Amygdala (tissue), 56 donors: ENCODE measurements around the gene MPPED1.

Source experiments
- DNase-seq, 56 donors: peaks; one replicate each; lab custom pipeline; 2025; lab: John Stamatoyannopoulos, UW

MPPED1 gene

GRCh38 chr22:43533156-43533530 is 121.3 kb downstream of the MPPED1 start:
- DNase-seq: no peak

DNA sequence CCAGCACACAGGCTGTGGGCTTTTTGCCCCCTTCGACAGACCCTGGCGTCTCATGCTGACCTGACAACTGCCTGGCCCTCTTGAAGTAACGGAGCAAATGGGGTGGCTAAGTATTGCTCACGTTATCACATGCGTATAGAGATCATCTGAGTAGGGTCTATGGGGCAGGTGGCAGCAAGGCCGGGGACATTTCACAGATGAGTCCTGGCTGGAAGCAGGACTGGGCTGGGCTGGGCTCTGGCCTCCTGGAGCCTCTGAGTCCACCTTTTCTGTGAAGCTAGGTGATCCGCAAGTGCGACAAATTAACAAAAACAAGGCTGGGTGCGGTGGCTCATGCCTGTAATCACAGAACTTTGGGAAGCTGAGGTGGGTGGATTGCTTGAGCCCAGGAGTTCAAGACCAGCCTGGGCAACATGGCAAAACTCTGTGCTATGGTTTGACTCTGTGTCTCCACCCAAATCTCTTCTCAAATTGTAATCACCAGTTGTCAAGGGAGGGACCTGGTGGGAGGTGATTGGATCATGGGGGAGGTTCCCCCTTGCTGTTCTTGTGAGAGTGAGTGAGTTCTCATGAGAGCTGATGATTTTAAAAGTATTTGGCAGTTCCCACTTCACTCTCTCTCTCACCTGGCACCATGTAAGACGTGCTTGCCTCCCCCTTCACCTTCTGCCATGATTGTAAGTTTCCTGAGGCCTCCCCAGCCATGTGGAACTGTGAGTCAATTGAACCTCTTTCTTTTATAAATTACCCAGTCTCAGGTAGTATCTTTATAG is 122.0 kb downstream of the MPPED1 start:
- no peak for DNase-seq

GRCh38 chr22:43534916-43535315 is 123.1 kb downstream of the MPPED1 start:
- no peak for DNase-seq

DNA sequence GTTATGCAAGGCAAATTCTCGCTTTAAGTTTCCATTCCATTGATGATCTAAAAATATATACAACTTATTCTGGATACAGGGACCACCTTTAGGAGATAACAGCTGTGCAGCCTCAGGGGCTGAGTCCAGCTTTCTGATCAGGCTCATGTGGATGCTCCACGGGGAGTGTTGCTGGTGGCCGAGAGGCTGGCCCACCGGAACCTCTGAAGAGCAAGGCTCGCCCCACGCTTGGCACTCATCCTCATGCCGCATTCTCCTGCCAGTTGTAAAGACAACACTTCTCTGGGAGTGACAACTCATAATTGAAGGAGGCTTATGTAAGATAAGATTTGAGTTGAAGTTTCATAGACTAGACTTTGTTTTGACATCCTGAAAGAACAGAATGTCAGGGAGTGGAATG is 123.5 kb downstream of the MPPED1 start:
- DNase-seq: peak in 1 of 56 donors; percentile 25

DNA sequence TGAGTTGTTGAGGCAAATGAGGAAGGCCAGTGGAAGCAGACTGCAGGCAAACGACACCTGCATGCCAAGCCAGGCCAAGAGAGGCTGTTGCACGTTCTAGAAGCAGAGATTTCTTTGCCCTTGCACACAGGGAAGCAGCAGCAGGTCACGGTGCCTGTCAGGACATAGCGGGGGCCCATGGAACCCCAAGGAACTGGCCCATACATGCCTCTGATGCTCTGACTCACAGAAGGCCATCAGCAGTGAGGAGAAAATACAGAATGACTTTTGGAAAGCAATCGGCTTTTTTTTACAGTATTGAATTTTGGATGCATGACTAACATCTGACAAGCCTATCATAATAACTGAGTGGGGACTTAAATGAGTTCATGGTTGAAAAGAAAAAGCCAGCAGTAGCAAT is 123.9 kb downstream of the MPPED1 start:
- no peak for DNase-seq

GRCh38 chr22:43537019-43537585 is 125.3 kb downstream of the MPPED1 start:
- DNase-seq: no peak

DNA sequence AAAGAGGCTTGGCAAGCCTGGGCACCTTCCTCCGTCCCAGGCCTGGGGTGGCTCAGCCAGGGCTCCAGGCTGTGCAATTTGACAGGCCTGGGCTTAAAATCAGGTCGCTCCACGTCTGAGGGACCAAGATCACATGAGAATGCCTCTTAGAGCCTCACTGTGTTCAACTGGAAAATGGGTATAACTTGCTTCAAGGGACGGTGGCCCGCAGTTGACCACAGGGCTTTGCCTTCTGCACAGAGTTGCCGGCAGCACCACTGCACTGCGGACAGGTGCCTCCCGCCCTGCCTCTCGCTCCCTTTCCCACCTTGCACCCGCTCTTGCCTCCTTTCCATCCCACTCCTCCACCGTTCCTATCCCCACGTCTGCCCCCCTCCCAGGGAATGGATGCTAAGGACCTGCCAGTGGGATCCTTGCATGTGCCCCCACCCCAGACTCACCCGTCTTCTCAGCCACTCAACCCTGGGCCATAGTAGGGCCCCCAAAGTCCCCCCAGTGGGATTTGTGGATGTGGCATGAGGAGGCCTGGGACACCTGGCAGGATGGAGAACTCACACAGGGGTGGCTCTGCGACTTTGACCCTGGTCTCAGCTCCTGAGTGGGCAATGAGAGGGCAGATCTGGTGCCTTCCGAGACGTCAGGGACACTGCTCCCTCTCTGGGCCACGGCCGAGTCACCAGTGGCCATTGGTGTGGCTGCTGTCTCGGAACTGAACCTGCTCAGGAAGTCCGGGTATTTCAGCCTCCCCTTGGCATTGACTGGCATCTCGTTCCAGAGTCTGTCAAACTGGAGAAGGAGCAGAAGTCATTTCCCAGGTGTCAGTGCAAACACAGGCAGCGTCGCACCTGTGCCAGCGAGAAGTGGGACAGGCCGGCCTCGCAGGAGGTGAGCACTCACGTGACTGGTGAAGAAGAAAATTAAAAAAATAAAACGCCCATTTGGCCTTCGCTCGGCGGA is 128.0 kb downstream of the MPPED1 start:
- no peak for DNase-seq

- no peak for DNase-seq
Measured at GRCh38 chr22:43540529-43540923, 128.7 kb downstream of the MPPED1 start.

DNA sequence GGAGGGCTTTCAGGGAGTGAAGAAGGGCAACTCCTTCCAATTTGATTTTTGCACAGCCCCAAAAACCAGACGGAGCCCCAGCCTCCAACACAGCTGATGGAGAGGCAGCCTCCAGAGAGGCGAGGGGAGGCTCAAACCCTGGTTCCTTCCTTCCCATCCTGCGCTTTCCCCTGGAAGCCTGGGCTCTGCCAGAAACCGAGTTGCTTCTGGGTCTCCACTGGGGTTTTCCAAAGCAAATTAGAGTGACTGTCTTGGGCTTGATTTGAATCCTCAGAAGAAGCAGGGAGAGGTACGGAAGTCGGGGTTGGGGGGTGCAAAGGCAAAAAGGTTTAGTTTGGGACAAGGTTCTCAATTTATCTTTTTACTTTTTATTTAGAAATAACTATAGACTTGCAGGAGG is 129.2 kb downstream of the MPPED1 start:
- DNase-seq: no peak

DNA sequence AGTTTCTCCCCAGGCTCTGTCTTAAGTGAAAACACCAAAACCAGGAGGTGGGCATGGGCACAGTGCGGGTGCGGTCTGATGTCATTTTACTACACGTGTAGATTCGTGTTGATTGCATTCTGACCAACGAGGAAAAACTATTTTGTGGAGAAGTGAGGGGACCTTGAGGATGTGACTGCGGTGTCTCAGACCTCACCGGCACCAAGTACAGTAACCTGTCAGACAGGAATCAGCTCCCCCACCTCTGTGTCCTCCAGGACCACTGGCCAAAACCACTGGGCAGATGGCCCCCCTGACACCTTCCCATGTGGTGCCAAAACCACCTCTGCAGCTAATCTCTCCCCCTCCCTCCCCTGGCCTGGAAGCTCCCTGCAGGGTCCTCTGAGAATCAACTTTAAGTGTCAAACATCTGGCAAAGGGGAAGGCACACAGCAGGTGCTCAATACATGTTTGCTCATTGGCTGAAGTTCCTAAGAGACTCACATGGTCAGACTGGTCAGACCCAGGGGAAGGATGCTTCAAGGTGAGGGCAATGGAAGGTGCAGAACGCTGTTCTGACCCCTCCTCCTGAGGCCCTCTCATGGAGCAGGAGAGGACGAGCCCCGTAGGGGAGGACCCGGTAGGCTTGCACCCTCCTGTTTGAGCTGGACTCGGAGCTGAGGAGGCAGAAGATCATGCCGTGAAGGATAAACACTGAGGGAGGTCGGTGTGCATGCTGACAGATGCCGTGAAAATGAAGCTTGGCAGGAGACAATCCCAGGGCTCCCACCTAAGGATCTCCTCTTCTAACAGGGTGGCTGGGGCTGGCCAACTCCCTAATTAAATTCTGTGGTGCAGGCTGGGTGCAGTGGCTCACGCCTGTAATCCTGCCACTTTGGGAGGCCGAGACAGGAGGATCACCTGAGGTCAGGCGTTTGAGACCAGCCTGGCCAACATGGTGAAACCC is 129.9 kb downstream of the MPPED1 start:
- no peak for DNase-seq

GRCh38 chr22:43542681-43543521 is 131.1 kb downstream of the MPPED1 start:
- DNase-seq: no peak

- DNase-seq: no peak
Measured at GRCh38 chr22:43543522-43544288, 131.9 kb downstream of the MPPED1 start.

- no peak for DNase-seq
Measured at GRCh38 chr22:43544289-43544673, 132.5 kb downstream of the MPPED1 start.

DNA sequence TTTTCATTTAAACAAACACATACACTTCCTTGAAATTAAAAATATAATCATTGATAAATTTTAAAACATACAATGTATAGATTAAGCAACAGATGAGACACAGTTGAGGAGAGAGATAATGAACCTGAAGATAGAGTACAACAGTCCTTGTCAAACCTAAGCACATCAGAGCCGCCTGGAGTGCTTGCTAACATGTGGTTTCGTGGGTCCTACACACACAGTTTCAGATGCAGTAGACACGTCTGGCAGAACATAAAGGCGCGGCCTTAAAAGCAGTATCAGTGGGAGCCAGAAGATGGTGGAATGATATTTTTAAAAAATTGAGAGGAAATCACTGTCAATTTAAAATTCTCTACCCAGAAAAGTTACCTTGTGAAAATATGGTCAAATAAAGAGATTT is 134.4 kb downstream of the MPPED1 start:
- DNase-seq: no peak

DNA sequence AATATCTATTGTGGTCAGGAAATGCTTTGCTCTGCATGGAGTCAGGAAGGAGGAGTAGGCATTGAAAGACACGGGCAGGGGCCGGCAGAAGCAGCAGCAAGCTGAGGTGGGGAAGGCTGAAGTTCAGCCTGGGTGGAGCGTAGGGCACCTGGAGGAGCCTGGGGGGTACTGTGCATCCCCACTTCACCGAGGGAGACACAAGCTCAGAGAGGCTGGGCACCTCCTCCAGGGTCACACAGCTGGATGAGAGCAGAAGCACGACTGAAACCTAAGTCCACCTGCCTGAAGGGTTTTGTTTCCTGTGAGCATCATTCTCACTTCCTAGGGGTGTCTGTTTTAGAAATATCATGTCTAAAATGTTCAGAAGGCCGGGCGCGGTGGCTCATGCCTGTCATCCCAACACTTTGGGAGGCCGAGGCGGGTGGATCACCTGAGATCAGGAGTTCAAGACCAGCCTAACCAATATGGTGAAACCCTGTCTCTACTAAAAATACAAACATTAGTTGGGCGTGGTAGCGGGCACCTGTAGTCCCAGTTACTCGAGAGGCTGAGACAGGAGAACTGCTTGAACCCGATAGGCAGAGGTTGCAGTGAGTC is 138.3 kb downstream of the MPPED1 start:
- DNase-seq: no peak

DNA sequence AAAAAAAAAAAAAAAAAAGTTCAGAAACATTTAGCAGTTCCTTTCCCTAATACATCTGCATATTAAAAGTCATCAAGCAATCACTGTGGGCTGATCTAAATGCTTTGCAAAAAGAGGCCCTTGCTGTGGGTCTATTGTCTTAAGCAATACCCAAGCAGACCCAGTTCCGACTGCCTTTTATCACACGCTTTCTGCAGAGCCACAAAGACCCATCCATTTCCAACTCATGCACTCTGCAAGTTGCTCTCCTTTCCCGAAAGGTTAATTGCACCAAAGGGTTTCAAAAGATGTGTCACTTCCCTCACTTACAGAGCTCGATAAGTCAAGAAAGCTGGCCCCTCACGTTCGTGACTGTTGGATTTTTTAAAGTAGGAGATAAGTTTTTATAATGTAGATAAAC is 138.9 kb downstream of the MPPED1 start:
- DNase-seq: no peak

- DNase-seq: no peak
Measured at GRCh38 chr22:43553451-43554258, 141.8 kb downstream of the MPPED1 start.
